HG03064 (cell line): ENCODE results near the gene SCIMP.
"Not testable (repeated sequence)": the region's sequence is repeated elsewhere in the genome, so short reads cannot be mapped to it uniquely, and the experiment has no call there.

Experiments
- ATAC-seq: cut with Tn5 transposase; IDR thresholded peaks from one replicate; pipeline ENCODE4 v1.9.1; 2021; ENCODE audit warnings: low read depth; ENCODE audit not compliant: unreplicated experiment

SCIMP gene

GRCh38 chr17:5191541-5192417 lies 42.9 kb downstream of the SCIMP start, which contains the start of gene ZNF594:
Gene ZNF594, minus strand, starts transcription at chr17:5191868. Its CDS starts 7,612 bp downstream, at chr17:5184256.
- peak; percentile 91 for ATAC-seq

- ATAC-seq: no peak
These were observed 50.4 kb downstream of the SCIMP start for GRCh38 chr17:5184288-5184687.

GRCh38 chr17:5183410-5183793 lies 51.3 kb downstream of the SCIMP start:
- no peak for ATAC-seq

GRCh38 chr17:5182597-5183409 lies 51.9 kb downstream of the SCIMP start:
- no peak for ATAC-seq

- no peak for ATAC-seq
These were observed 53.0 kb downstream of the SCIMP start for GRCh38 chr17:5181509-5182305.

- ATAC-seq: no peak
These were observed 55.7 kb downstream of the SCIMP start for GRCh38 chr17:5179003-5179402.

- not testable (repeated sequence) for ATAC-seq
These were observed 59.6 kb downstream of the SCIMP start for GRCh38 chr17:5175027-5175426.

- not testable (repeated sequence) for ATAC-seq
These were observed 68.7 kb downstream of the SCIMP start for GRCh38 chr17:5165791-5166564.

- ATAC-seq: no peak
These were observed 70.2 kb downstream of the SCIMP start for GRCh38 chr17:5164436-5164835.

GRCh38 chr17:5161793-5162192 lies 72.9 kb downstream of the SCIMP start:
- ATAC-seq: not testable (repeated sequence)

GRCh38 chr17:5160702-5161101 lies 74.0 kb downstream of the SCIMP start:
- not testable (repeated sequence) for ATAC-seq
